Stomach smooth muscle (tissue), 2 donors: ENCODE results near the gene RAMAC.
"Not testable (repeated sequence)": the region's sequence is repeated elsewhere in the genome, so short reads cannot be mapped to it uniquely, and the experiment has no call there.

Source experiments
- H3K27ac ChIP-seq: one replicate; pipeline ENCODE4 v1.7.0; 2013; ENCODE audit warnings: mild to moderate bottlenecking, low read length, inconsistent platforms
- H3K27me3 ChIP-seq, 2 donors: one replicate each; pipeline ENCODE4 v1.7.0; 2013; ENCODE audit warnings: low read length in 2 of 2; ENCODE audit not compliant: insufficient read depth in 2 of 2, control insufficient read depth in 1 of 2
- H3K36me3 ChIP-seq, 2 donors: one replicate each; pipeline ENCODE4 v1.7.0; 2013; ENCODE audit warnings: low read length in 2 of 2; ENCODE audit not compliant: control insufficient read depth in 2 of 2, insufficient read depth in 2 of 2
- H3K4me1 ChIP-seq: one replicate; pipeline ENCODE4 v1.7.0; 2013; ENCODE audit warnings: low read length; ENCODE audit not compliant: control insufficient read depth, insufficient read depth
- H3K4me3 ChIP-seq, 2 donors: one replicate each; pipeline ENCODE4 v1.7.0; 2013; ENCODE audit warnings: low read length in 2 of 2
- H3K9ac ChIP-seq, 2 donors: one replicate each; pipeline ENCODE4 v1.7.0; 2013; ENCODE audit warnings: low read length in 2 of 2, mild to moderate bottlenecking in 1 of 2
- H3K9me3 ChIP-seq, 2 donors: one replicate each; pipeline ENCODE4 v1.7.0; 2013; ENCODE audit warnings: low read length in 2 of 2; ENCODE audit not compliant: control insufficient read depth in 2 of 2
- donor health status: healthy.
- donor health status: Pancreatic carcinoma.

Gene RAMAC

GRCh38 chr15:83014205-83014653 lies 28.2 kb downstream of the RAMAC start:
- Histone ChIP-seq H3K27me3 (no peaks in the 10 kb centered on the region), H3K9ac (no peak overlapping the region), H3K9me3 (no peaks in the 10 kb centered on the region), H3K27ac (no peak overlapping the region), H3K4me3 (no peak overlapping the region), H3K4me1 (peaks cover 18% of the 10 kb centered on the region), H3K36me3 (peaks cover 15% of the 10 kb centered on the region in 2 donors)

GRCh38 chr15:83015361-83015760 lies 29.4 kb downstream of the RAMAC start:
- Histone ChIP-seq H3K9me3 (no peaks in the 10 kb centered on the region), H3K27ac (no peak overlapping the region), H3K27me3 (no peaks in the 10 kb centered on the region), H3K36me3 (peaks cover 17 to 20% of the 10 kb centered on the region in 2 donors), H3K4me1 (peaks cover 16% of the 10 kb centered on the region), H3K9ac (no peak overlapping the region), H3K4me3 (no peak overlapping the region)

GRCh38 chr15:83016906-83017305 lies 30.9 kb downstream of the RAMAC start:
- H3K27ac ChIP-seq = no peak overlapping the region
- H3K4me1 ChIP-seq = peaks cover 7% of the 10 kb centered on the region
- H3K4me3 ChIP-seq = no peak overlapping the region
- H3K36me3 ChIP-seq = peaks cover 21 to 24% of the 10 kb centered on the region in 2 donors
- no peaks in the 10 kb centered on the region for H3K27me3 ChIP-seq
- H3K9me3 ChIP-seq = no peaks in the 10 kb centered on the region
- no peak overlapping the region for H3K9ac ChIP-seq

GRCh38 chr15:83018436-83018835 lies 32.4 kb downstream of the RAMAC start:
- Histone ChIP-seq H3K9ac (no peak overlapping the region), H3K4me1 (no peaks in the 10 kb centered on the region), H3K36me3 (peaks cover 21 to 24% of the 10 kb centered on the region in 2 donors), H3K9me3 (no peaks in the 10 kb centered on the region), H3K4me3 (no peak overlapping the region), H3K27ac (no peak overlapping the region), H3K27me3 (no peaks in the 10 kb centered on the region)

- Histone ChIP-seq H3K9ac (no peak overlapping the region), H3K9me3 (no peaks in the 10 kb centered on the region), H3K27ac (no peak overlapping the region), H3K4me1 (no peaks in the 10 kb centered on the region), H3K27me3 (no peaks in the 10 kb centered on the region), H3K4me3 (no peak overlapping the region), H3K36me3 (peaks cover 0 to 12% of the 10 kb centered on the region in 2 donors)
Observed at GRCh38 chr15:83030021-83030420, 44.0 kb downstream of the RAMAC start.

- not testable (repeated sequence) for H3K4me1 ChIP-seq, H3K9ac ChIP-seq, H3K4me3 ChIP-seq, H3K27ac ChIP-seq, H3K9me3 ChIP-seq, H3K27me3 ChIP-seq
- peaks cover 2 to 12% of the 10 kb centered on the region in 2 donors for H3K36me3 ChIP-seq
Observed at GRCh38 chr15:83031234-83031633, 45.2 kb downstream of the RAMAC start.

GRCh38 chr15:83036253-83036652 lies 50.2 kb downstream of the RAMAC start:
- Histone ChIP-seq H3K9me3 (no peaks in the 10 kb centered on the region), H3K27me3 (no peaks in the 10 kb centered on the region), H3K27ac (no peak overlapping the region), H3K9ac (no peak overlapping the region), H3K4me1 (no peaks in the 10 kb centered on the region), H3K36me3 (peaks cover 12 to 21% of the 10 kb centered on the region in 2 donors), H3K4me3 (no peak overlapping the region)

- no peaks in the 10 kb centered on the region for H3K9me3 ChIP-seq
- no peak overlapping the region for H3K27ac ChIP-seq
- H3K27me3 ChIP-seq = no peaks in the 10 kb centered on the region
- peaks cover 15 to 30% of the 10 kb centered on the region in 2 donors for H3K36me3 ChIP-seq
- no peak overlapping the region for H3K9ac ChIP-seq
- H3K4me3 ChIP-seq = no peak overlapping the region
- no peaks in the 10 kb centered on the region for H3K4me1 ChIP-seq
Observed at GRCh38 chr15:83039206-83039605, 53.2 kb downstream of the RAMAC start.
